Mesothelial cell of epicardium (in vitro differentiated cells): ENCODE measurements around the gene FAM237A. TPM values are rescaled to one million over a fixed set of nuclear protein-coding genes. Genes with fewer than 3 reads are reported as not detected.

Experiments used
- DNase-seq, 2 experiments: peaks; one replicate each; pipeline ENCODE4 v3.0.0; 2021; ENCODE audit warnings: low spot score in 2 of 2; ENCODE audit not compliant: unreplicated experiment in 2 of 2
- H3K27ac Mint-ChIP-seq: 2 replicates; pipeline ENCODE4 v1.8.0; 2021; ENCODE audit warnings: mixed read lengths
- H3K27me3 Mint-ChIP-seq: 2 replicates; pipeline ENCODE4 v1.8.0; 2021; ENCODE audit warnings: low read depth, mixed read lengths
- H3K36me3 Mint-ChIP-seq: 2 replicates; pipeline ENCODE4 v1.8.0; 2021; ENCODE audit warnings: mixed read lengths
- H3K4me1 Mint-ChIP-seq: 2 replicates; pipeline ENCODE4 v1.8.0; 2021; ENCODE audit warnings: mixed read lengths
- H3K4me3 Mint-ChIP-seq: 2 replicates; pipeline ENCODE4 v1.8.0; 2021; ENCODE audit warnings: mild to moderate bottlenecking, moderate library complexity, mixed read lengths
- H3K9me3 Mint-ChIP-seq: 2 replicates; pipeline ENCODE4 v1.8.0; 2021; ENCODE audit warnings: mixed read lengths
- total RNA-seq: library from RNA; stranded (reverse); gene quantifications from 3 replicates; pipeline ENCODE4 v1.2.1, GENCODE V29; 2021
- TF ChIP-seq, protein P1 (sequence below): fragments of 200-600 bp; sonication (generic); IDR thresholded peaks from one replicate; pipeline ENCODE4 v1.5.0; 2021; ENCODE audit warnings: antibody characterized with exemption; ENCODE audit not compliant: unreplicated experiment

The FAM237A gene
- total RNA-seq, 1 donor from 2014 or later: not detected

DNA sequence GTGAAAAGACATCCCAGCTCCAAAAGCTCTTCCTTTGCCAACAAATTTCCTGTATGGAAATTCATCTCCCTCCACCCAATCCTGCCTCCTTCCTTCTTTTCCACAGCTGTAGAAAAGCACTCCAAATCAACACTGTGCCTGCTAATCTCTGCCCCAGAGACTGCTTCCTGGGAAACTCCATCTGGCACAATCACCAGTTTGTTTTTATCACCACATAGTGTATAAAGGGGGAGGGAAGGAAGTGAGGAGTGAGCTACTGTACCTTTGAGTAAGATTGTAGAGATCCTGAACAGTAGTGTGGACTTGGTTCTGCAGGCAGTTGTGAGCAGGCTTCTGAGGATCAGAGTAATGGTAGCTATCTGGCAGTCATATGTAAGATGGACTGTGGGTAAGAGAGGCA lies 14.7 kb upstream of the FAM237A start:
- no peaks in the 10 kb centered on the region for H3K4me1 Mint-ChIP-seq
- H3K27me3 Mint-ChIP-seq: peaks cover 49% of the 10 kb centered on the region
- H3K9me3 Mint-ChIP-seq: no peaks in the 10 kb centered on the region
- H3K4me3 Mint-ChIP-seq: no peak overlapping the region
- DNase-seq: no peak
- TF ChIP-seq, protein P1, sequence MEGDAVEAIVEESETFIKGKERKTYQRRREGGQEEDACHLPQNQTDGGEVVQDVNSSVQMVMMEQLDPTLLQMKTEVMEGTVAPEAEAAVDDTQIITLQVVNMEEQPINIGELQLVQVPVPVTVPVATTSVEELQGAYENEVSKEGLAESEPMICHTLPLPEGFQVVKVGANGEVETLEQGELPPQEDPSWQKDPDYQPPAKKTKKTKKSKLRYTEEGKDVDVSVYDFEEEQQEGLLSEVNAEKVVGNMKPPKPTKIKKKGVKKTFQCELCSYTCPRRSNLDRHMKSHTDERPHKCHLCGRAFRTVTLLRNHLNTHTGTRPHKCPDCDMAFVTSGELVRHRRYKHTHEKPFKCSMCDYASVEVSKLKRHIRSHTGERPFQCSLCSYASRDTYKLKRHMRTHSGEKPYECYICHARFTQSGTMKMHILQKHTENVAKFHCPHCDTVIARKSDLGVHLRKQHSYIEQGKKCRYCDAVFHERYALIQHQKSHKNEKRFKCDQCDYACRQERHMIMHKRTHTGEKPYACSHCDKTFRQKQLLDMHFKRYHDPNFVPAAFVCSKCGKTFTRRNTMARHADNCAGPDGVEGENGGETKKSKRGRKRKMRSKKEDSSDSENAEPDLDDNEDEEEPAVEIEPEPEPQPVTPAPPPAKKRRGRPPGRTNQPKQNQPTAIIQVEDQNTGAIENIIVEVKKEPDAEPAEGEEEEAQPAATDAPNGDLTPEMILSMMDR: no peak
- H3K27ac Mint-ChIP-seq: no peak overlapping the region
- H3K36me3 Mint-ChIP-seq: no peaks in the 10 kb centered on the region

DNA sequence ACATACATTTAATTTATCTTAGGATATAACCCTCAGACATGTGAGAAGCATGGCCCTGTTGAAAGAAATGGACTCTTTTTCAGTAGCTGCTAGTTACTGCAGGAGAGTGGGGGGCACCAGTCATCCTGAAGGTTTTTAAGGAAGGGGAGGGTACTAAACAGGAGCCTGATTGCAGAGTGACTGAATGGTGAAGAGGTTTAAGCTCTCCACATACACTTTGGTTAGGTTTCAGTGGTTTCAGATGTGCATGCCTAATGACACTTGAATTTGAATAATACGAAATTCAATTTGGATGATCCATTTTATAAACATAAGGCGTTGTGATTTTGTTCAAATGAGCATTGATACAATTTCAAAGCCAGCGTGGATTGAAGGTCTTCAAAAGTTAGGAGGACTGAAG lies 10.9 kb upstream of the FAM237A start:
- Mint-ChIP-seq H3K36me3 (no peaks in the 10 kb centered on the region), H3K9me3 (no peaks in the 10 kb centered on the region), H3K27me3 (peaks cover 53% of the 10 kb centered on the region), H3K4me1 (no peaks in the 10 kb centered on the region), H3K27ac (no peak overlapping the region), H3K4me3 (no peak overlapping the region)
- no peak for DNase-seq
- TF ChIP-seq, protein P1: no peak

DNA sequence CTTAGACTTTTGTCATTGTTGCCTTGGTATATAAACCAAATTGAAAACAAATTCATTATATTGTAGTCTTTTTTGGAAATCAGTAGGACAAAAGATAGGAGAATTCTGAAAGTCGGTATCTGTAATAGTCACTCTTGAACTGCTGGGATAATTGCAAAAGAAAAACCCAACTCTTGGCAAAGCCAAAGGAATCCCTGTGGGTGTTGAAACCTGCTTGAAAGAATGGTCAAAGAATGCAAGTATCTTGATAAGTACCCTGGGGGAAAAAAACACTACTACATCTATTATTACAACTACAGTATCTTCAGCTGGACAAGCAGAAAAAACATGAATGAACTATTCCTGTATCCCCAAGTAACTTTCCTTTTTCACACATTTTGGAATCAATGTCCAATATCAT lies 7.3 kb upstream of the FAM237A start:
- TF ChIP-seq, protein P1: no peak
- Mint-ChIP-seq H3K9me3 (no peaks in the 10 kb centered on the region), H3K4me1 (no peaks in the 10 kb centered on the region), H3K4me3 (no peak overlapping the region), H3K27me3 (peaks cover 22% of the 10 kb centered on the region), H3K36me3 (no peaks in the 10 kb centered on the region), H3K27ac (no peak overlapping the region)
- no peak for DNase-seq

DNA sequence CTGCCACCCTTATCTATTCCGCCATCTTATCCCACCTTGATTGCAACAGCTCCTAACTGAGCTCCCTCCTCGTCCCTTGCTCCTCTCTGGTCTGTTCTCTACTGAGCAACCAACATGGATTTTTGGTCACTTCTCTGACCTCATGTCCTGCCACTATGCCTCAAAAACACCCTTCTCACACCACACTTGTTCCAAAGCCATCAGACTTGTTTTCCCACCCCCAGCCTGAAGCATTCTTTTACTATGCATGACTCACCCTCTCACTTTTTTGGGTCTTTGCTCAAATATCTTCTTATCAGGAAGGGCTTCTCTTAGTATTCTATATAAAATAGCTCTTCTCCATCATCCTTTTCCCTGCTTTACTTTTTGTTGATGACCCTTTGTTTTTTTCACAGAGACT lies 2.7 kb upstream of the FAM237A start:
- H3K27me3 Mint-ChIP-seq: peaks cover 20% of the 10 kb centered on the region
- TF ChIP-seq, protein P1: no peak
- H3K4me1 Mint-ChIP-seq: no peaks in the 10 kb centered on the region
- H3K27ac Mint-ChIP-seq: no peak overlapping the region
- no peak for DNase-seq
- no peaks in the 10 kb centered on the region for H3K9me3 Mint-ChIP-seq
- no peak overlapping the region for H3K4me3 Mint-ChIP-seq
- no peaks in the 10 kb centered on the region for H3K36me3 Mint-ChIP-seq

DNA sequence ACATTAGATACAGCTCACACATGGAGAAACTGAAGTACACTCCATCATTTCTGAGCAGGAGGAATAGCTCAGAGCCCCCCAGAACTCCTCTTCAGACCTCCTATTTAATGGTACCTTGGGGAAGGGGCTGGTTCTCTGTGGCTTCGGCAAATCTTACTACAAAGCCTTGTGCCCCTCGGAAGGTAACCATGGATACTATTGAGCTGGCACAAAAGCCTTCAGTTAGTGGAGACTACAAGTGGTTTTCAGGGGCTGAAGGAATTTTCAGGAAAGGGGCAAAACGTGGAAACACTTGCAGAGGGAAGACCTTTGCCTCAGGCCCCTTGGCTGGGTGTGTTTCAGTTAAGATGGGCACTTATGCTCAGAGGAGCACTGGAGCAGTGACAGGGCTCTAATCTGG lies 1.1 kb upstream of the FAM237A start:
- Mint-ChIP-seq H3K36me3 (no peaks in the 10 kb centered on the region), H3K27me3 (peaks cover 16% of the 10 kb centered on the region), H3K27ac (no peak overlapping the region), H3K4me3 (no peak overlapping the region), H3K9me3 (no peaks in the 10 kb centered on the region), H3K4me1 (no peaks in the 10 kb centered on the region)
- TF ChIP-seq, protein P1: no peak
- DNase-seq: no peak

DNA sequence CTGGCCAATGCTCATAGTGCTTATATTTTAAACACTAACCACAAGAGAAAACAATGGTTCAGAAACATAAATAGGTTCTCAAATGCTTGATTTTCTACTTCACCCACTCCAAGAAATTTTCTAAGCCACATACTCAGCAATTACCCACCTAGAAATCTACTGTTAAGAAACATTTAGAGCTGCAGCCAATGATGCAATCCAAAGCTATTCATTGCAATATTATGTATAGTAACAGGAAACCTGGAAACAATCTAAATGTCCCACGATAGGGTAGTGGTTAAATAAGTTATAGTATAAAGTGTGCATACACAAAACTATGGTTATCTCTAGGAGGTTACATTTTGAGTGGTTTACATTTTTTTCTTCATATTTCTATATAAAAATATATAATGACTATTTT lies 5.7 kb downstream of the FAM237A start:
- no peak overlapping the region for H3K4me3 Mint-ChIP-seq
- no peak for DNase-seq
- H3K27ac Mint-ChIP-seq: no peak overlapping the region
- peaks cover 27% of the 10 kb centered on the region for H3K27me3 Mint-ChIP-seq
- H3K9me3 Mint-ChIP-seq: no peaks in the 10 kb centered on the region
- no peaks in the 10 kb centered on the region for H3K4me1 Mint-ChIP-seq
- no peaks in the 10 kb centered on the region for H3K36me3 Mint-ChIP-seq
- TF ChIP-seq, protein P1: no peak
